OCI-LY7 (cell line): ENCODE measurements around the gene MARK2. TPM values are rescaled to one million over a fixed set of nuclear protein-coding genes. Genes with fewer than 3 reads are reported as not detected.
A peak's percentile ranks its signal among the peaks of the same experiment; 100 is the strongest.

ENCODE experiments used
- BruUV-seq: library from RNA; stranded (reverse); fragments of 400-500 nt; replicated peaks from 2 replicates; lab custom pipeline; 2021; lab: Mats Ljungman, UMichigan
- CTCF ChIA-PET: fragments of 300-600 bp; sonication (Branson Sonifier 250); formaldehyde crosslinking; loops from one replicate; lab custom pipeline; 2022; ENCODE audit warnings: antibody characterized with exemption; ENCODE audit not compliant: unreplicated experiment; lab: Charles Lee
- POLR2A ChIA-PET: fragments of 300-600 bp; sonication (Branson Sonifier 250); formaldehyde crosslinking; loops from one replicate; lab custom pipeline; 2022; ENCODE audit warnings: antibody characterized with exemption; lab: Charles Lee
- DNase-seq: peaks from one replicate; pipeline ENCODE4 v3.0.0-alpha.2; 2015; ENCODE audit warnings: low spot score
- H2AFZ ChIP-seq: fragments of 200-600 bp; sonication (generic), shearing (Covaris generic); 2 replicates; pipeline ENCODE4 v1.6.1; 2014; ENCODE audit warnings: mild to moderate bottlenecking, antibody characterized with exemption, low read length, moderate library complexity
- H3K27ac ChIP-seq: fragments of 200-600 bp; sonication (generic); 2 replicates; pipeline ENCODE4 v1.5.1; 2014; ENCODE audit warnings: mixed run types, low read depth, mild to moderate bottlenecking, moderate library complexity, low read length, inconsistent platforms; ENCODE audit not compliant: poor library complexity, severe bottlenecking
- H3K36me3 ChIP-seq: fragments of 200-600 bp; sonication (generic); 2 replicates; pipeline ENCODE4 v1.6.1; 2014; ENCODE audit warnings: mild to moderate bottlenecking, antibody characterized with exemption, low read length, moderate library complexity, mixed read lengths; ENCODE audit not compliant: insufficient read depth
- H3K4me1 ChIP-seq: fragments of 200-600 bp; sonication (generic); 2 replicates; pipeline ENCODE4 v1.5.1; 2014; ENCODE audit warnings: mild to moderate bottlenecking, low read length; ENCODE audit not compliant: insufficient read depth, poor library complexity, severe bottlenecking
- H3K4me2 ChIP-seq: fragments of 200-600 bp; sonication (generic); 2 replicates; pipeline ENCODE4 v1.6.1; 2014; ENCODE audit warnings: mild to moderate bottlenecking, low read length
- H3K4me3 ChIP-seq: fragments of 200-600 bp; sonication (generic); 2 replicates; pipeline ENCODE4 v1.5.1; 2014; ENCODE audit warnings: mild to moderate bottlenecking, low read depth, low read length; ENCODE audit not compliant: poor library complexity, severe bottlenecking
- H3K79me2 ChIP-seq: fragments of 200-600 bp; sonication (generic); 2 replicates; pipeline ENCODE4 v1.6.1; 2016; ENCODE audit warnings: low read depth, mild to moderate bottlenecking, low read length, moderate library complexity, mixed read lengths; ENCODE audit not compliant: insufficient read depth
- H3K9me2 ChIP-seq: fragments of 200-600 bp; sonication (generic); 2 replicates; pipeline ENCODE4 v1.6.1; 2016; ENCODE audit warnings: mild to moderate bottlenecking, low read length, mixed read lengths; ENCODE audit not compliant: insufficient read depth
- H3K9me3 ChIP-seq: fragments of 200-600 bp; sonication (generic); 2 replicates; pipeline ENCODE4 v1.6.1; 2014; ENCODE audit warnings: mild to moderate bottlenecking, mixed run types, low read length, mixed read lengths
- H4K20me1 ChIP-seq: fragments of 200-600 bp; sonication (generic); 2 replicates; pipeline ENCODE4 v1.6.1; 2014; ENCODE audit warnings: mild to moderate bottlenecking, antibody characterized with exemption, low read length, moderate library complexity, mixed read lengths; ENCODE audit not compliant: insufficient read depth
- EZH2phosphoT487 ChIP-seq: fragments of 200-600 bp; sonication (generic); IDR thresholded peaks from 2 replicates; pipeline ENCODE4 v1.6.1; 2018; ENCODE audit warnings: low read depth, borderline replicate concordance, mild to moderate bottlenecking, mixed run types, antibody characterized with exemption, low read length, moderate library complexity, mixed read lengths
- intact Hi-C: fragments of 100-400 bp; cut with micrococcal nuclease; formaldehyde crosslinking; loops from one replicate; pipeline ENCODE4 v1.10.0; 2022; ENCODE audit not compliant: unreplicated experiment
- total RNA-seq, 2 experiments: library from RNA; depleted of rRNA in 1 of 2; stranded (reverse); fragments of >200 nt in 1 of 2; shearing (Covaris generic) in 1 of 2; gene quantifications; 2 replicates each; pipeline ENCODE4 v1.2.3, GENCODE V29; 2014 to 2022
- TF ChIP-seq, protein P1 (sequence below): fragments of 200-600 bp; sonication (generic); conservative IDR thresholded peaks from 2 replicates; pipeline ENCODE4 v1.5.1; 2014; ENCODE audit warnings: mild to moderate bottlenecking, antibody characterized with exemption, low read length, moderate library complexity, mixed read lengths

Gene MARK2
- total RNA-seq, 2 experiments from 2014 or later = 22.7 to 45.4 TPM

- no peaks in the 10 kb centered on the region for H3K9me3 ChIP-seq
- BruUV-seq = no TSS peak
- no peak overlapping the region for H3K4me2 ChIP-seq
- DNase-seq = no peak
- no peaks in the 10 kb centered on the region for H4K20me1 ChIP-seq
- no peak overlapping the region for H2AFZ ChIP-seq
- no peaks in the 10 kb centered on the region for H3K9me2 ChIP-seq
- no peaks in the 10 kb centered on the region for H3K79me2 ChIP-seq
- H3K36me3 ChIP-seq = no peaks in the 10 kb centered on the region; the same call in 1 of the 2 replicates
- TF ChIP-seq, protein P1, sequence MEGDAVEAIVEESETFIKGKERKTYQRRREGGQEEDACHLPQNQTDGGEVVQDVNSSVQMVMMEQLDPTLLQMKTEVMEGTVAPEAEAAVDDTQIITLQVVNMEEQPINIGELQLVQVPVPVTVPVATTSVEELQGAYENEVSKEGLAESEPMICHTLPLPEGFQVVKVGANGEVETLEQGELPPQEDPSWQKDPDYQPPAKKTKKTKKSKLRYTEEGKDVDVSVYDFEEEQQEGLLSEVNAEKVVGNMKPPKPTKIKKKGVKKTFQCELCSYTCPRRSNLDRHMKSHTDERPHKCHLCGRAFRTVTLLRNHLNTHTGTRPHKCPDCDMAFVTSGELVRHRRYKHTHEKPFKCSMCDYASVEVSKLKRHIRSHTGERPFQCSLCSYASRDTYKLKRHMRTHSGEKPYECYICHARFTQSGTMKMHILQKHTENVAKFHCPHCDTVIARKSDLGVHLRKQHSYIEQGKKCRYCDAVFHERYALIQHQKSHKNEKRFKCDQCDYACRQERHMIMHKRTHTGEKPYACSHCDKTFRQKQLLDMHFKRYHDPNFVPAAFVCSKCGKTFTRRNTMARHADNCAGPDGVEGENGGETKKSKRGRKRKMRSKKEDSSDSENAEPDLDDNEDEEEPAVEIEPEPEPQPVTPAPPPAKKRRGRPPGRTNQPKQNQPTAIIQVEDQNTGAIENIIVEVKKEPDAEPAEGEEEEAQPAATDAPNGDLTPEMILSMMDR = no peak
- no peak for TF ChIP-seq EZH2phosphoT487
- ChIA-PET POLR2A (no interaction called here), CTCF (interaction anchor here (0.6 kb wide), 1 partner anchor 24 kb away, joined by 4 read pairs; no protein-coding TSS in a partner anchor)
- intact Hi-C loops = no loop called here
- H3K4me3 ChIP-seq = no peak overlapping the region
- H3K27ac ChIP-seq = no peak overlapping the region
- H3K4me1 ChIP-seq = peaks cover 28% of the 10 kb centered on the region
Observed at GRCh38 chr11:63914896-63915691, 76.2 kb downstream of the MARK2 start.

DNA sequence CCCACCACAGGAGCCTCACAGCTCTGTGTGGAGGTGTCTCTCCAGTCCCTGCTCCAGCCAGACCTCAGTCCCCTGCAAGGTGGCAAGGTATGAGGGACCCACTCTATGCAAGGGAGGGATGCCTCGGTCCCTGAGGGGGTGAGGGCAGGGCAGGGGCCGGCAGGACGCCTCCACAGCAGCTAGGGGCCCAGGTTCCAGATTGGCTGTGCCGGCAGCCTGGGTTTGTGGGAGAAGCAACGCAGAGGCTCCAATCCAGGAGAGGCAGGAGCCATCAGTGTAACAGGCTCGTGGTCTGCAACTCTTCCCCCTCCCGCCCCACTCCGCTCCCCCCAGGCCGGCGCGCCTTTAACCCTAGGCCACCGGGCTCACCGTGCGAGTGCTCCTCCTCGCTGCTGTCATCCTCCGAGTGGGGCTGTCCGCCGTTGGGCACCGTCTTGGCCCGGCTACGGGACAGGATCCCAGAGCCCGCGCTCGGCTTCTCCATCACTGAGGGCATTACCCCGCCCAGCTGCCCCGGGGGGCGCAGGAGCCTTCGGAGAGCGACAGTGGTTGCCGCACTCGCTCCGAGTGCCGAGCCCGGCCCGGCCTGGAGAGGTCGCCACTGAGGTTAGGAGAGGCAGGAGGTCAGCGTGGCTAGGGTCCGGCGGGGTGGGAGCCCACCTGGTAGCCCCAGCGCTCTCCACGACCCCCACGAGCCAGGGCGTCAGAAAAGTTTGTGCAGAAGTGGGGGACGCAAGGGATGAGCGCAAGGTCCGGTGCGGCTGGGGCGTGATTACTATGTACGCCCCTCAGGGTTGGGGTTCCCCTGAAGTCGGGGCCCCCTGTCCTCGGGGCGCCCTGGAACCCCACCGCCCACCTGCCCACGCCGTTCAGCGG, 77.3 kb downstream of the MARK2 start:
- Histone ChIP-seq H3K36me3 (no peaks in the 10 kb centered on the region), H4K20me1 (no peaks in the 10 kb centered on the region), H3K4me1 (peaks cover 32% of the 10 kb centered on the region), H2AFZ (0 out of 2 replicates have a peak overlapping the region, but pooled peaks have one; percentile 34), H3K9me3 (no peaks in the 10 kb centered on the region), H3K9me2 (no peaks in the 10 kb centered on the region), H3K4me2 (peak overlapping the region; percentile 84), H3K4me3 (peak overlapping the region; percentile 71), H3K79me2 (no peaks in the 10 kb centered on the region), H3K27ac (no peak overlapping the region)
- ChIA-PET POLR2A (no interaction called here), CTCF (interaction anchor here (0.6 kb wide), 2 partner anchors 25 to 236 kb away, joined by 4 read pairs; no protein-coding TSS in a partner anchor)
- BruUV-seq = no TSS peak
- intact Hi-C loops = loop anchor here (2.0 kb wide), 2 partner anchors 23 to 77 kb away; partner anchors contain the start of genes MARK2 and NAA40
- TF ChIP-seq, protein P1 = peak; percentile 76
- TF ChIP-seq EZH2phosphoT487 = no peak
- peak; percentile 55 for DNase-seq
